ENCODE data around the gene UBE2G1. TPM values are rescaled to one million over a fixed set of nuclear protein-coding genes. Genes with fewer than 3 reads are reported as not detected.

The UBE2G1 gene
- total and polyA plus RNA-seq, 7 donors, result 54.6 to 239 (median 152) TPM

- Histone ChIP-seq H3K4me3 (no peak overlapping the region), H3K27ac (no peak overlapping the region), H3K27me3 (ENCODE audit: insufficient read depth in 3 of 3, low read length in 2 of 3) (no peaks in the 10 kb centered on the region), H3K36me3 (ENCODE audit: insufficient read depth in 1 of 2, low read depth in 1 of 2) (no peaks in the 10 kb centered on the region), H3K9me3 (no peaks in the 10 kb centered on the region), H3K4me1 (peaks cover 5% of the 10 kb centered on the region)
- intact Hi-C loops (cut with DNase I), result no loop called here
- WGBS, 3 donors, result 65 to 85% (median 76%) methylated on average over 8 of the region's 8 CpGs
- ATAC-seq (peak in 2 of 4 donors; percentile 66 to 73), DNase-seq (no peak)
- no peak for TF ChIP-seq CTCF (IDR thresholded peaks at IDR 0.05)
These were observed 41.4 kb upstream of the UBE2G1 start for GRCh38 chr17:4407851-4408250.

- H3K4me1 ChIP-seq, result peaks cover 5% of the 10 kb centered on the region
- intact Hi-C loops (cut with DNase I), result no loop called here
- H3K9me3 ChIP-seq, result no peaks in the 10 kb centered on the region
- no peak overlapping the region for H3K4me3 ChIP-seq
- no peak overlapping the region for H3K27ac ChIP-seq
- H3K27me3 ChIP-seq (ENCODE audit: insufficient read depth in 3 of 3, low read length in 2 of 3), result no peaks in the 10 kb centered on the region
- DNase-seq (no peak), ATAC-seq (no peak)
- WGBS, 3 donors, result 83 to 94% (median 91%) methylated on average over 7 of the region's 7 CpGs
- TF ChIP-seq CTCF (IDR thresholded peaks at IDR 0.05), result no peak
- no peaks in the 10 kb centered on the region for H3K36me3 ChIP-seq (ENCODE audit: insufficient read depth in 1 of 2, low read depth in 1 of 2)
These were observed 40.7 kb upstream of the UBE2G1 start for GRCh38 chr17:4407216-4407615.

- WGBS, 3 donors, result 93 to 97% (median 94%) methylated on average over 10 of the region's 10 CpGs
- no peaks in the 10 kb centered on the region for H3K9me3 ChIP-seq
These were observed 39.9 kb upstream of the UBE2G1 start for GRCh38 chr17:4406386-4406785.

GRCh38 chr17:4405699-4406098 is 39.2 kb upstream of the UBE2G1 start:
- no peaks in the 10 kb centered on the region for H3K9me3 ChIP-seq
- H3K27ac ChIP-seq, result no peak overlapping the region
- WGBS, 3 donors, result 72 to 81% (median 73%) methylated on average over 5 of the region's 5 CpGs
- H3K4me3 ChIP-seq, result no peak overlapping the region
- no peak for TF ChIP-seq CTCF (IDR thresholded peaks at IDR 0.05)
- H3K36me3 ChIP-seq (ENCODE audit: insufficient read depth in 1 of 2, low read depth in 1 of 2), result no peaks in the 10 kb centered on the region
- H3K27me3 ChIP-seq (ENCODE audit: insufficient read depth in 3 of 3, low read length in 2 of 3), result no peaks in the 10 kb centered on the region
- H3K4me1 ChIP-seq, result peaks cover 5% of the 10 kb centered on the region
- DNase-seq, result no peak
- intact Hi-C loops (cut with DNase I), result no loop called here
- peak in 1 of 4 donors; percentile 3 for ATAC-seq

More at GRCh38 chr17:4406386-4406785, 39.9 kb upstream of the UBE2G1 start:
- intact Hi-C loops (cut with DNase I), result no loop called here
- H3K36me3 ChIP-seq (ENCODE audit: insufficient read depth in 1 of 2, low read depth in 1 of 2), result no peaks in the 10 kb centered on the region
- H3K27ac ChIP-seq, result no peak overlapping the region
- ATAC-seq, result no peak
- no peak overlapping the region for H3K4me3 ChIP-seq
- no peak for DNase-seq
- peaks cover 5% of the 10 kb centered on the region for H3K4me1 ChIP-seq
- H3K27me3 ChIP-seq (ENCODE audit: insufficient read depth in 3 of 3, low read length in 2 of 3), result no peaks in the 10 kb centered on the region
- no peak for TF ChIP-seq CTCF (IDR thresholded peaks at IDR 0.05)

- ATAC-seq (peak in 2 of 4 donors; percentile 23 to 32), DNase-seq (no peak)
- H3K36me3 ChIP-seq (ENCODE audit: insufficient read depth in 1 of 2, low read depth in 1 of 2), result no peaks in the 10 kb centered on the region
- no peak overlapping the region for H3K4me3 ChIP-seq
- TF ChIP-seq CTCF (IDR thresholded peaks at IDR 0.05), result no peak
- H3K27ac ChIP-seq, result no peak overlapping the region
- H3K4me1 ChIP-seq, result peaks cover 5% of the 10 kb centered on the region
- 82 to 90% (median 83%) methylated on average over 7 of the region's 7 CpGs for WGBS, 3 donors
- no peaks in the 10 kb centered on the region for H3K27me3 ChIP-seq (ENCODE audit: insufficient read depth in 3 of 3, low read length in 2 of 3)
- intact Hi-C loops (cut with DNase I), result no loop called here
- H3K9me3 ChIP-seq, result no peaks in the 10 kb centered on the region
These were observed 38.7 kb upstream of the UBE2G1 start for GRCh38 chr17:4405038-4405669.

All from psoas muscle (tissue), 8 donors.